Activated CD8-positive, alpha-beta memory T cell treated with anti-CD3 and anti-CD28 coated beads, Interleukin-2, amount 50 U/mL, for 4 hours (primary cell): ENCODE results near the gene TMEM209.
"Not testable (repeated sequence)": the region's sequence is repeated elsewhere in the genome, so short reads cannot be mapped to it uniquely, and the experiment has no call there.

ENCODE experiments used
- DNase-seq: peaks from one replicate; pipeline ENCODE4 v3.0.0-alpha.2; 2020

The TMEM209 gene

GRCh38 chr7:130157700-130158099 lies 47.5 kb downstream of the TMEM209 start:
- no peak for DNase-seq

- DNase-seq: no peak
Observed at GRCh38 chr7:130156140-130156539, 49.1 kb downstream of the TMEM209 start.

GRCh38 chr7:130154501-130155317 lies 50.5 kb downstream of the TMEM209 start:
- DNase-seq: no peak

GRCh38 chr7:130154131-130154500 lies 51.1 kb downstream of the TMEM209 start:
- no peak for DNase-seq

- DNase-seq: no peak
Observed at GRCh38 chr7:130153211-130153908, 51.8 kb downstream of the TMEM209 start.

GRCh38 chr7:130152493-130153210 lies 52.6 kb downstream of the TMEM209 start:
- DNase-seq: no peak

GRCh38 chr7:130151591-130152492 lies 53.4 kb downstream of the TMEM209 start:
- no peak for DNase-seq

GRCh38 chr7:130150587-130150986 lies 54.6 kb downstream of the TMEM209 start:
- DNase-seq: no peak

- no peak for DNase-seq
Observed at GRCh38 chr7:130149281-130150139, 55.7 kb downstream of the TMEM209 start.

GRCh38 chr7:130148561-130148960 lies 56.6 kb downstream of the TMEM209 start:
- DNase-seq: no peak

GRCh38 chr7:130147710-130148325 lies 57.4 kb downstream of the TMEM209 start:
- no peak for DNase-seq

- DNase-seq: no peak
Observed at GRCh38 chr7:130146693-130147405, 58.4 kb downstream of the TMEM209 start.

GRCh38 chr7:130146142-130146541 lies 59.1 kb downstream of the TMEM209 start:
- not testable (repeated sequence) for DNase-seq

- no peak for DNase-seq
Observed at GRCh38 chr7:130145424-130146100, 59.6 kb downstream of the TMEM209 start.

- DNase-seq: no peak
Observed at GRCh38 chr7:130144312-130145171, 60.7 kb downstream of the TMEM209 start.

- no peak for DNase-seq
Observed at GRCh38 chr7:130143986-130144311, 61.3 kb downstream of the TMEM209 start.

GRCh38 chr7:130143334-130143732 lies 61.9 kb downstream of the TMEM209 start:
- DNase-seq: no peak

GRCh38 chr7:130142654-130143333 lies 62.4 kb downstream of the TMEM209 start:
- no peak for DNase-seq
